Breast epithelium (tissue), 3 donors: ENCODE measurements around the gene SUPT7L.

Experiments used
- POLR2A ChIP-seq: fragments of 450-650 bp; IDR thresholded peaks from one replicate; pipeline ENCODE4 v1.6.1; 2016; ENCODE audit warnings: antibody characterized with exemption, mild to moderate bottlenecking, moderate library complexity
- POLR2AphosphoS5 ChIP-seq, 3 donors: sonication (generic); formaldehyde crosslinking; IDR thresholded peaks; one replicate each; pipeline ENCODE4 v1.6.1; 2017; ENCODE audit warnings: antibody characterized with exemption in 3 of 3

DNA sequence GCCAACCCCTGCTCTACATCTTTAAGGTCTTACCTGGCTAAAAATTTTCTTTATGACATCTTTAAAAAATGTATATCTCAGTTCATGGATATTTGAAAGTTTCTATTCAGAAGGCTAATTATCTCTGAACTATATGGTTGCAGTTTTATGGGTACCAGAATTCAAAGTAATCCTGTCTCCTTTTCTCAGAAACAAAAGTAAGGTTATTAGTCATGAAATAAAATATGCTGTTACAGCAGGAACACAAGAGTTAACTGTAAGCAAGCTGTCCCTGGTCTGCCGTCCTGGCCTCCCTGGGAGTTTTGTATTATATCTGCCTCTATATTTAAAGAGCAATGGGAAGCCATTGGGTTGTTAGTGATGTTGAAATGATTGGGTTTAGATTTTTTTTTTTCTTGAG lies 34.2 kb upstream of the SUPT7L start:
- no peak for TF ChIP-seq POLR2A
- TF ChIP-seq POLR2AphosphoS5 (IDR thresholded peaks at IDR 0.05), result no peak
